H1 (cell line): Measurements from ENCODE around the gene OR2T11. TPM values are rescaled to one million over a fixed set of nuclear protein-coding genes. Genes with fewer than 3 reads are reported as not detected.

Experiments
- CBX5 ChIP-seq: fragments of 300-800, 300-1000 bp; sonication (generic); IDR thresholded peaks from 2 replicates; pipeline ENCODE4 v1.7.1; 2016; ENCODE audit warnings: antibody characterized with exemption, low read length, low read depth
- CBX8 ChIP-seq: fragments of 300-800, 300-1000 bp; sonication (generic); IDR thresholded peaks from 2 replicates; pipeline ENCODE4 v1.7.1; 2016; ENCODE audit warnings: low read depth, low read length, borderline replicate concordance
- CHD1 ChIP-seq: IDR thresholded peaks from 2 replicates; pipeline ENCODE4 v1.6.1; 2012; ENCODE audit warnings: low read depth, low read length, improper control_type of control experiment
- HDAC2 ChIP-seq, 2 experiments: fragments of 300-600 bp in 1 of 2; sonication (generic) in 1 of 2; IDR thresholded peaks; 2 replicates each; pipeline ENCODE4 v1.6.1; 2011 to 2012; ENCODE audit warnings: low read depth in 2 of 2, low read length in 2 of 2, mild to moderate bottlenecking in 2 of 2, moderate library complexity in 2 of 2, borderline replicate concordance in 1 of 2, inconsistent platforms in 1 of 2
- KDM1A ChIP-seq: fragments of 200-600, 300-600 bp; sonication (generic); IDR thresholded peaks from 2 replicates; pipeline ENCODE4 v1.7.1; 2016; ENCODE audit warnings: mild to moderate bottlenecking, low read length, borderline replicate concordance
- KDM4A ChIP-seq: IDR thresholded peaks from one replicate; pipeline ENCODE4 v1.7.1; 2012; ENCODE audit warnings: low read depth, mild to moderate bottlenecking, moderate library complexity, low read length, inconsistent platforms; ENCODE audit not compliant: severe bottlenecking
- RAD21 ChIP-seq, 2 experiments: IDR thresholded peaks in 1 of 2; conservative IDR thresholded peaks in 1 of 2; 2 replicates each; pipeline ENCODE4 v1.6.1; 2011; ENCODE audit warnings: low read depth in 2 of 2, low read length in 2 of 2, improper control_type of control experiment in 1 of 2, inconsistent platforms in 1 of 2, mild to moderate bottlenecking in 1 of 2, moderate library complexity in 1 of 2
- RBBP5 ChIP-seq: IDR thresholded peaks from 2 replicates; pipeline ENCODE4 v1.7.1; 2012; ENCODE audit warnings: low read depth, mild to moderate bottlenecking, inconsistent platforms, low read length, moderate library complexity, borderline replicate concordance
- SUZ12 ChIP-seq: fragments of 200-600 bp; sonication (generic); IDR thresholded peaks from 2 replicates; pipeline ENCODE4 v1.6.1; 2012; ENCODE audit warnings: mild to moderate bottlenecking, inconsistent platforms, low read length, moderate library complexity, mixed read lengths
- TEAD4 ChIP-seq: IDR thresholded peaks from 2 replicates; pipeline ENCODE4 v1.6.1; 2012; ENCODE audit warnings: low read depth, low read length, inconsistent platforms, mixed read lengths
- polyA plus RNA-seq, 7 experiments: library from polyadenylated mRNA; depleted of rRNA in 3 of 7; stranded (reverse) in 5 of 7; unstranded in 2 of 7; fragments of >200 nt in 5 of 7; fragments of 200-250 nt in 2 of 7; gene quantifications; 1 replicate in 5 of 7; 2 replicates in 1 of 7; 4 replicates in 1 of 7; pipeline versions ENCODE4 v1.2.1 to v1.2.3, GENCODE V29; 2011 to 2013; ENCODE audit warnings: missing spikeins in 2 of 7, mixed read lengths in 2 of 7
- total RNA-seq: library from RNA; stranded (reverse); fragmentation: NEBNext Ultra II Directional; extraction: Animal tissue kit (Norgen Biotek cat#: 25700); gene quantifications from 2 replicates; pipeline ENCODE4 v1.2.1, GENCODE V29; 2021
- TF ChIP-seq, protein P1 (sequence below): fragments of 300-600 bp; sonication (generic); IDR thresholded peaks from 2 replicates; pipeline ENCODE4 v1.7.1; 2012; ENCODE audit warnings: low read length, moderate library complexity, mild to moderate bottlenecking, inconsistent platforms; ENCODE audit not compliant: insufficient replicate concordance

OR2T11 gene
- total and polyA plus RNA-seq, 2 of the 8 experiments (the other 6 are each of a cell fraction or from before 2014, with no cell fraction given): not detected

DNA sequence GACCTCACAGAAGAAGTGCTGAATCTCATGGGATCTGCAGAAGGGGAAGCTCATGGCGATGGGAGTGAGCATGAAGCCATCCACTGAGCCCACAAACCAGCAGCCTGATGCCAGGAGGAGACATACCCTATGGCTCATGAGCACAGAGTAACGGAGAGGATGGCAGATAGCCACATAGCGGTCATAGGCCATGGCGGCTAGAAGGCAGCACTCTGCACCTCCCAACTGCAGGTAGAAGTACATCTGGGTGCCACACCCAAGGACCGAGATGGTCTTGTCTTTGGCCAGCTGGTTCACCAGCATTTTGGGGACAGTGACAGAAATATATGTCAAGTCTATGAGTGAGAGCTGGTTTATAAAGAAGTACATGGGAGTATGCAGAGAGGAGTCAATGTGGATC lies 41.7 kb downstream of the OR2T11 start (continued):
- TF ChIP-seq, protein P1, sequence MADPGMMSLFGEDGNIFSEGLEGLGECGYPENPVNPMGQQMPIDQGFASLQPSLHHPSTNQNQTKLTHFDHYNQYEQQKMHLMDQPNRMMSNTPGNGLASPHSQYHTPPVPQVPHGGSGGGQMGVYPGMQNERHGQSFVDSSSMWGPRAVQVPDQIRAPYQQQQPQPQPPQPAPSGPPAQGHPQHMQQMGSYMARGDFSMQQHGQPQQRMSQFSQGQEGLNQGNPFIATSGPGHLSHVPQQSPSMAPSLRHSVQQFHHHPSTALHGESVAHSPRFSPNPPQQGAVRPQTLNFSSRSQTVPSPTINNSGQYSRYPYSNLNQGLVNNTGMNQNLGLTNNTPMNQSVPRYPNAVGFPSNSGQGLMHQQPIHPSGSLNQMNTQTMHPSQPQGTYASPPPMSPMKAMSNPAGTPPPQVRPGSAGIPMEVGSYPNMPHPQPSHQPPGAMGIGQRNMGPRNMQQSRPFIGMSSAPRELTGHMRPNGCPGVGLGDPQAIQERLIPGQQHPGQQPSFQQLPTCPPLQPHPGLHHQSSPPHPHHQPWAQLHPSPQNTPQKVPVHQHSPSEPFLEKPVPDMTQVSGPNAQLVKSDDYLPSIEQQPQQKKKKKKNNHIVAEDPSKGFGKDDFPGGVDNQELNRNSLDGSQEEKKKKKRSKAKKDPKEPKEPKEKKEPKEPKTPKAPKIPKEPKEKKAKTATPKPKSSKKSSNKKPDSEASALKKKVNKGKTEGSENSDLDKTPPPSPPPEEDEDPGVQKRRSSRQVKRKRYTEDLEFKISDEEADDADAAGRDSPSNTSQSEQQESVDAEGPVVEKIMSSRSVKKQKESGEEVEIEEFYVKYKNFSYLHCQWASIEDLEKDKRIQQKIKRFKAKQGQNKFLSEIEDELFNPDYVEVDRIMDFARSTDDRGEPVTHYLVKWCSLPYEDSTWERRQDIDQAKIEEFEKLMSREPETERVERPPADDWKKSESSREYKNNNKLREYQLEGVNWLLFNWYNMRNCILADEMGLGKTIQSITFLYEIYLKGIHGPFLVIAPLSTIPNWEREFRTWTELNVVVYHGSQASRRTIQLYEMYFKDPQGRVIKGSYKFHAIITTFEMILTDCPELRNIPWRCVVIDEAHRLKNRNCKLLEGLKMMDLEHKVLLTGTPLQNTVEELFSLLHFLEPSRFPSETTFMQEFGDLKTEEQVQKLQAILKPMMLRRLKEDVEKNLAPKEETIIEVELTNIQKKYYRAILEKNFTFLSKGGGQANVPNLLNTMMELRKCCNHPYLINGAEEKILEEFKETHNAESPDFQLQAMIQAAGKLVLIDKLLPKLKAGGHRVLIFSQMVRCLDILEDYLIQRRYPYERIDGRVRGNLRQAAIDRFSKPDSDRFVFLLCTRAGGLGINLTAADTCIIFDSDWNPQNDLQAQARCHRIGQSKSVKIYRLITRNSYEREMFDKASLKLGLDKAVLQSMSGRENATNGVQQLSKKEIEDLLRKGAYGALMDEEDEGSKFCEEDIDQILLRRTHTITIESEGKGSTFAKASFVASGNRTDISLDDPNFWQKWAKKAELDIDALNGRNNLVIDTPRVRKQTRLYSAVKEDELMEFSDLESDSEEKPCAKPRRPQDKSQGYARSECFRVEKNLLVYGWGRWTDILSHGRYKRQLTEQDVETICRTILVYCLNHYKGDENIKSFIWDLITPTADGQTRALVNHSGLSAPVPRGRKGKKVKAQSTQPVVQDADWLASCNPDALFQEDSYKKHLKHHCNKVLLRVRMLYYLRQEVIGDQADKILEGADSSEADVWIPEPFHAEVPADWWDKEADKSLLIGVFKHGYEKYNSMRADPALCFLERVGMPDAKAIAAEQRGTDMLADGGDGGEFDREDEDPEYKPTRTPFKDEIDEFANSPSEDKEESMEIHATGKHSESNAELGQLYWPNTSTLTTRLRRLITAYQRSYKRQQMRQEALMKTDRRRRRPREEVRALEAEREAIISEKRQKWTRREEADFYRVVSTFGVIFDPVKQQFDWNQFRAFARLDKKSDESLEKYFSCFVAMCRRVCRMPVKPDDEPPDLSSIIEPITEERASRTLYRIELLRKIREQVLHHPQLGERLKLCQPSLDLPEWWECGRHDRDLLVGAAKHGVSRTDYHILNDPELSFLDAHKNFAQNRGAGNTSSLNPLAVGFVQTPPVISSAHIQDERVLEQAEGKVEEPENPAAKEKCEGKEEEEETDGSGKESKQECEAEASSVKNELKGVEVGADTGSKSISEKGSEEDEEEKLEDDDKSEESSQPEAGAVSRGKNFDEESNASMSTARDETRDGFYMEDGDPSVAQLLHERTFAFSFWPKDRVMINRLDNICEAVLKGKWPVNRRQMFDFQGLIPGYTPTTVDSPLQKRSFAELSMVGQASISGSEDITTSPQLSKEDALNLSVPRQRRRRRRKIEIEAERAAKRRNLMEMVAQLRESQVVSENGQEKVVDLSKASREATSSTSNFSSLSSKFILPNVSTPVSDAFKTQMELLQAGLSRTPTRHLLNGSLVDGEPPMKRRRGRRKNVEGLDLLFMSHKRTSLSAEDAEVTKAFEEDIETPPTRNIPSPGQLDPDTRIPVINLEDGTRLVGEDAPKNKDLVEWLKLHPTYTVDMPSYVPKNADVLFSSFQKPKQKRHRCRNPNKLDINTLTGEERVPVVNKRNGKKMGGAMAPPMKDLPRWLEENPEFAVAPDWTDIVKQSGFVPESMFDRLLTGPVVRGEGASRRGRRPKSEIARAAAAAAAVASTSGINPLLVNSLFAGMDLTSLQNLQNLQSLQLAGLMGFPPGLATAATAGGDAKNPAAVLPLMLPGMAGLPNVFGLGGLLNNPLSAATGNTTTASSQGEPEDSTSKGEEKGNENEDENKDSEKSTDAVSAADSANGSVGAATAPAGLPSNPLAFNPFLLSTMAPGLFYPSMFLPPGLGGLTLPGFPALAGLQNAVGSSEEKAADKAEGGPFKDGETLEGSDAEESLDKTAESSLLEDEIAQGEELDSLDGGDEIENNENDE: no peak
- no peak for TF ChIP-seq RBBP5
- TF ChIP-seq KDM4A: no peak
- no peak for TF ChIP-seq RAD21 (IDR thresholded peaks at IDR 0.05 in 1 of 2, conservative IDR thresholded peaks at IDR 0.05 in 1 of 2; ENCODE audit: low read depth in 2 of 2, low read length in 2 of 2)
- no peak for TF ChIP-seq CBX5
- no peak for TF ChIP-seq HDAC2 (IDR thresholded peaks at IDR 0.05; ENCODE audit: borderline replicate concordance in 1 of 2, low read depth in 2 of 2, low read length in 2 of 2)
- TF ChIP-seq TEAD4: no peak
- TF ChIP-seq KDM1A: no peak
- no peak for TF ChIP-seq SUZ12
- TF ChIP-seq CBX8: no peak
- TF ChIP-seq CHD1: no peak
